ENCODE results near the gene NFATC1.

Gene NFATC1

DNA sequence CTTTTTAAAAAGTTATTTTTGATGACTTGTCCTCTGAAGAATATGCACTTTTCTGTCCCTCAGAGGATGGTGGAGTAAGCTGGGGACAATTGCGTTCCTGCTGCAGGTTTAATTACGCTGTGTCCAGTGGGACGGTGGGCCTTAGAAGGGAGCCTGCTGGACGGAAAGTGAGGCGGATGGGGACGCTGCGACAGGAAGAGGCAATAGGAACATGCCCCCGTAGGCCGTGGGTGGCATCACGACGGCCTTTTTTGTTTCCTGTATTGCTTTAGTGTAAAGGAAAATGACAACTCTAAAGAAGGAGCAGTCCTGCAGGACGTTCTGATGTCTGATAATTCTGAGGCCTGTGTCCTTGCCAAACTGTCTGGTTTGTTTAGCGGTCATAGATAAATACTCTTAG, 121.6 kb downstream of the NFATC1 start:
- no peak for DNase-seq (ENCODE audit: low read depth in 2 of 2, low spot score in 1 of 2)

- DNase-seq (ENCODE audit: low read depth in 2 of 2, low spot score in 1 of 2), result no peak
Observed at GRCh38 chr18:79518028-79518682, 122.4 kb downstream of the NFATC1 start.

GRCh38 chr18:79518683-79519128, 123.0 kb downstream of the NFATC1 start:
- no peak for DNase-seq (ENCODE audit: low read depth in 2 of 2, low spot score in 1 of 2)

- no peak for DNase-seq (ENCODE audit: low read depth in 2 of 2, low spot score in 1 of 2)
Observed at GRCh38 chr18:79519751-79520477, 124.2 kb downstream of the NFATC1 start.

- no peak for DNase-seq (ENCODE audit: low read depth in 2 of 2, low spot score in 1 of 2)
Observed at GRCh38 chr18:79520478-79521390, 125.0 kb downstream of the NFATC1 start.

GRCh38 chr18:79521416-79522205, 125.9 kb downstream of the NFATC1 start:
- no peak for DNase-seq (ENCODE audit: low read depth in 2 of 2, low spot score in 1 of 2)

DNA sequence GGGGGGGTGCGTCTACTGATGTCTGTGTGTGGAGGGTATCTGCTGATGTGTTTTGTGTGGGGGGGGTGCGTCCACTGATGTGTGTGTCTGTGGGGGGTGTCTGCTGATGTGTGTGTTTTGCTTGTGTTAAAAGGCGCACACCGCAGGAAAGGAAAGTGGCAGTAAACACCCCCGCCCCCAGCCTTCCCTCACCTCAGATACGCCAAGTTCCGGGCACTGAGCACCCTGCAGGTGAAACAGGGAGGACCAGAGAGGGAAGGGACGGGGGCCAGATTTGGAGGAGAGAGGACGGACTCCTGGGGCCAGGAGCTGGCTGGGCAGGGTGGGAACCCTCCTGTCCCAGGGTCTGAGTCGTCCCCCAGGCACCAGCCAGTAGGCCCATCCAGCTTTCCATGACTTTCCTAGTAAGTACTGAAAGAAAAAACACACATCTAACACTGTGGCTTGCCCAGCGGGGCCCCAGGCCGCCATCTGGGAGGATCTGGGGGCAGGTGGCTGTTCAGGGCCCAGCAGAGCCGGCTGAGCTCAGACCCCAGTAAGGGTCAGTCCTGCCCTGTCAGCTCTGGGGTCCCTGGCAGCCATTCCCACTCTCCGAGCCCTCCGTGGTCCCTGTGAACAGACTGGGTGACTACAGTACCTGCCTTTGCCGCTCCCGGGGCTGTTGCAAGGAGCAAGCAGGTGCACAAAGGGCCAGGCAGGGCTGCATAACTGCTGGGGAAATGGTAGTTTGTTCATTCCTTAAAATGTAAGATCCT, 126.9 kb downstream of the NFATC1 start:
- DNase-seq (ENCODE audit: low read depth in 2 of 2, low spot score in 1 of 2), result peak; percentile 40 to 42

DNA sequence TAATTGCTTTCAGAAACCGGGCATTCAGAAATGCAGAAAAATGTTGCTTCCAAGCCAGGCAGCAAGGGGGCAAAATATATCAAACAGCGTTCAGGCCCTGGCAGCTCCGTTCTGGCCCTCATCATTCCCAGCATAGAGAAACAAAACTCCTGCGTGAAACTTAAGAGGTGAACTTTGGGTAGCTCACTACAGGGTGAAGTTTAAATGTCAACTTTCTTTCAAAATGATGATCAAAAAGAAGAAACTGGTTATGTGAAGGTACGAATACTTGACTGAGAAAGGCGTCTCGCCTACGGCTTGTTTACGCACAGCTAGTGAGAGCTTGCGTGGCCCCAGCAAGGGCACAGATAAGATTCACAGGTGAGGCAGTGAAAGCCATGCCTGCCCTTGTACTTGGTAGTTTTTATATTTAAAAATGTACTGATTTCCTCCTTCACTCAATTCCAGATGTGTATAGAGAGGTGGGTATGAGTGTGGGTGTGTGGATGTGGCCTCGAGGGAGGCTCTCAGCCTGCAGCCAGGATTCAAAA, 127.5 kb downstream of the NFATC1 start:
- DNase-seq (ENCODE audit: low read depth in 2 of 2, low spot score in 1 of 2), result peak in 1 of 2 donors; percentile 44

- DNase-seq (ENCODE audit: low read depth in 2 of 2, low spot score in 1 of 2), result peak; percentile 56 to 64
Observed at GRCh38 chr18:79523736-79524180, 128.0 kb downstream of the NFATC1 start.

DNA sequence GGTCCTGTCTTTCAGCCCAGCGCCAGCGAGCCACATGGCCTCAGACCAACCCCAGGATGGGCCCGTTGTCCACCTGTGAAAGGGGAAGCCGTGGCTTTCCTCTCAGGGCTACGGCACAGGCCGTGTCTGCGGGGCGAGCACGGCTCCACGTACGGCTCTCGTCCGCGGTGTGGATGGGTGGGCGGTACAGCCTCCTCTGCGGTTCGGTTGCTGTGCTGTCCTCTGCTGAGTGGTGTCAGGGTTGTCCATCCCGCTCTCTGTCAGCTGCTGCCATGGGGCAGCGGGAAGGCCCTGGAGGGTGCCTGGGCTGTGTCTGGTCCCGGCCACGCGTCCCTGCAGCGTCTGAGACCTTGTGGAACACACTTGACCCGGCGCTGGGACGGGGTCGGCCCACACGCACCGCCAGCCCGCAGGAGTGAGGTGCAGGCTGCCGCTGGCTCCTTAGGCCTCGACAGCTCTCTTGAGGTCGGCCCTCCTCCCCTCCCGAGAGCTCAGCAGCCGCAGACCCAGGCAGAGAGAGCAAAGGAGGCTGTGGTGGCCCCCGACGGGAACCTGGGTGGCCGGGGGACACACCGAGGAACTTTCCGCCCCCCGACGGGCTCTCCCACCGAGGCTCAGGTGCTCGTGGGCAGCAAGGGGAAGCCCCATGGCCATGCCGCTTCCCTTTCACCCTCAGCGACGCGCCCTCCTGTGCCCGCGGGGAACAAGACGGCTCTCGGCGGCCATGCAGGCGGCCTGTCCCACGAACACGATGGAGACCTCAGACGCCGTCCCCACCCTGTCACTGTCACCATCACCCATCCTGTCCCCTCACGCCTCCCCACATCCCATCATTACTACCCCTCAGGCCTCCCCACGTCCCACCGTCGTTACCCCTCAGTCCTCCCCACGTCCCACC, 128.7 kb downstream of the NFATC1 start:
- peak; percentile 30 to 49 for DNase-seq (ENCODE audit: low read depth in 2 of 2, low spot score in 1 of 2)

GRCh38 chr18:79525556-79526467, 130.1 kb downstream of the NFATC1 start:
- DNase-seq (ENCODE audit: low read depth in 2 of 2, low spot score in 1 of 2), result no peak

- no peak for DNase-seq (ENCODE audit: low read depth in 2 of 2, low spot score in 1 of 2)
Observed at GRCh38 chr18:79526468-79527460, 131.0 kb downstream of the NFATC1 start.

GRCh38 chr18:79527656-79528315, 132.1 kb downstream of the NFATC1 start:
- no peak for DNase-seq (ENCODE audit: low read depth in 2 of 2, low spot score in 1 of 2)

GRCh38 chr18:79528316-79528695, 132.6 kb downstream of the NFATC1 start:
- no peak for DNase-seq (ENCODE audit: low read depth in 2 of 2, low spot score in 1 of 2)

GRCh38 chr18:79528846-79529245, 133.1 kb downstream of the NFATC1 start:
- DNase-seq (ENCODE audit: low read depth in 2 of 2, low spot score in 1 of 2), result peak; percentile 29 to 60

DNA sequence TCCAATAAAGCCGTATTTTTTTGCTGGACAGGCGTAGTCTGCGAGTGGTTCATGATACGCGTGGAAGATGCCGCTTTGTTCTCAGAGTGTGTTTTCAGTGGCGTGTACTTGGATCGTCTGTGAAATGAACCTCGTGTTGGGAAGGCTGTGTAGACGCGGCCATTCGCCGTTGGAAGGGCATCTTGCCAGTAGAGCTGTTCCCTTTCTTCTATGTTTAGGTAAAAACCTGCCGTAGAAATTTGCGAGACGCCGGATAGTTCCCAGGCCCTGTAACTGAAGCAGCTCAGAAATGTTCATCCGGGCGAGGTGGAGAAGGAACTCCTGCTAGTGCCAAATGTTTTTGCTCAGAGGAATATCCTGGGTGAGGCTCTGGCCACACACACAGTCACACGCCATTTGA, 133.6 kb downstream of the NFATC1 start:
- DNase-seq (ENCODE audit: low read depth in 2 of 2, low spot score in 1 of 2), result no peak
